HK-2 (cell line): Measurements from ENCODE around the gene KCNJ6.
"Not testable (repeated sequence)": the region's sequence is repeated elsewhere in the genome, so short reads cannot be mapped to it uniquely, and the experiment has no call there.

ENCODE experiments used
- DNase-seq: peaks from one replicate; pipeline ENCODE4 v3.0.0-alpha.2; 2018; ENCODE audit not compliant: unreplicated experiment

The KCNJ6 gene, protein sequence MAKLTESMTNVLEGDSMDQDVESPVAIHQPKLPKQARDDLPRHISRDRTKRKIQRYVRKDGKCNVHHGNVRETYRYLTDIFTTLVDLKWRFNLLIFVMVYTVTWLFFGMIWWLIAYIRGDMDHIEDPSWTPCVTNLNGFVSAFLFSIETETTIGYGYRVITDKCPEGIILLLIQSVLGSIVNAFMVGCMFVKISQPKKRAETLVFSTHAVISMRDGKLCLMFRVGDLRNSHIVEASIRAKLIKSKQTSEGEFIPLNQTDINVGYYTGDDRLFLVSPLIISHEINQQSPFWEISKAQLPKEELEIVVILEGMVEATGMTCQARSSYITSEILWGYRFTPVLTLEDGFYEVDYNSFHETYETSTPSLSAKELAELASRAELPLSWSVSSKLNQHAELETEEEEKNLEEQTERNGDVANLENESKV

DNA sequence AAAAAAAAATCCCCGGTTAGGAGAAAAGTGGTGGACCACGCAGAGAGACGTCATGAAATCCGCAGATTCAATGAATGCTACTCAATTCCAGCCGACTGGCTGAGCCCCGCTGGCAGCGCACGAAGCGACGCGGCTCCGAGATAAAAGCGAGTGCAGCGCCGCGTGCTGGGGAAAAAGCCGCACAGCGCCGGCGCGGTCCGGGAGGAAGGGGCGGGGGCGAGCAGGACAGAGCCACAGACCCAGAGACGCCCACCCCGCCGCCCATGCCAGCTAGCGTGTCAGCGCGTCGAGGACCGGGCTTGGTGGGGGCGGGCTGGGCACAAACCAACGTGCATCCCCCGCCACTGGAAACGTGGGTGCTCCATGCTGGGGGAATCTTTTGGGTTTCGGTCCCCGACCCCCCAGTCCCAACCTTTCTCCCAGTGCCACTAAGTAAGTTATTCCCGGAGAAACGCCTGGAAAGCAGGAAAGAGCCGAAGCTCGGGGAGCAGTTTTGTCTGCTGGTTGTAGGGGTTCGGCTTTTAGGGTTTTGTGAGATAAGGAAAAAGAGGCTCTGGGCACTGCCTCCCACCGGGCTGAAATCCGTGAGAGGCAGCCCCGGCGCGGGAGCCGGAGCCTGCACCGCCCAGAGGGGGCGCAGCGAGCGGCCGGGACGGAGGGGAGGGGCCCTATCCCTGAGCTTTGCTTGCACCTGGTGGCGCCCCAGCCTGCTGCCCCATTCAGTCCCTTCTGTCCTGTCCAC lies at the start of gene KCNJ6:
Gene KCNJ6 (minus strand): TSS at position 148 of the 742 bp plus-strand sequence. CDS start 75,775 bp downstream, outside the sequence.
- peak; percentile 41 for DNase-seq

DNA sequence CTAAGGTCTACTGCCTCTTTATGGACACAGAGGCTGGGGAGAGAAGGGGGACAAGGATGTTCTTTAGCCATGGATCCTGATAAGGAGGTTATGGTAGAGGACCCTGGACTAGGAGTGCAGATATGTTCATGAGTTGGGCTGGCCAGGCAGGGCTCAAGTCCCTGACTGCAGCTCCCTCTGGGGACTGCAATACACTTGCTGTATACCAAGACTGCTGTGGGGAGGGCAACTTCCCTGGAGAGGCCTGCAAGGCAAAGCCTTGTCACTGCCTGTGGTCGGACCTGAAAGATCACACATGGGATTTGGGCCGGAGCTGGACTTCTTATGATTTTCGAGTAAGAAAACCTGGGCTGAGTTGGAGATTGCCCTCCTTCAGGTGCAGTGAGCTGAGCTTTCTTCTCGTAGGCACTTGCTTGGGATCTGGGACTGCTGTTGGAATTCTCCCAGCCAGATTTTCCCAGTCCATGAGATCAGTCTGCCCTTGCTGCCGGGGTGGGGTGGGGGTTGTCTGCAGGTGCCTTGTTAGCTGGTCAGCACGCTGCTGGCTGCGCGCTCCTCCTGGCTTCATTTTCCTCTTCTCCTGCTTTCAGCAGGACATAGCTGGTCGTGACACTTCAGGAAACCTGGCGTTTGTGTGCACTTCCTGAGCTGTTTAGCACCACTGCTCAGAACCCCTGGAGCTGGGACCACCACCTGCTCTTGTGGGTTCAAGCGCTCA lies 49.0 kb upstream of the KCNJ6 start:
- no peak for DNase-seq

DNA sequence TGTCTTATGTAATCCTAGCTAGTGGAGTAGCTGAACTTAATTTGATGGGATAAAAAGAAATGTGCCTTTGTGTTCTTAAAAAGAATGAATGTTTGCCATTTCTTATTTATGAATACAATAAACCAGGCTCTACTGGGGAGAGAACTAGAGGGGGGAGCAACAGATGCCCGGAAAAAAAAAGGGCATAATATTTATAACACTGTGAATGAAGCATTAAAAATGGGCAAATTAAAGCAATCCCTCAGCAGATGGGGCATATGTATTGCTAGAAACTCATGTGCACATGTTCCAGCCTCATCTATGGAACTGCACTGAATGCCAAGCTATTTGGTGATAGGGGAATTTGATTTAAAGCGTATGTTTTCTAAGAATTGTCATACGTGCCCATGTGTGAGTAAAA lies 42.3 kb upstream of the KCNJ6 start:
- no peak for DNase-seq

DNA sequence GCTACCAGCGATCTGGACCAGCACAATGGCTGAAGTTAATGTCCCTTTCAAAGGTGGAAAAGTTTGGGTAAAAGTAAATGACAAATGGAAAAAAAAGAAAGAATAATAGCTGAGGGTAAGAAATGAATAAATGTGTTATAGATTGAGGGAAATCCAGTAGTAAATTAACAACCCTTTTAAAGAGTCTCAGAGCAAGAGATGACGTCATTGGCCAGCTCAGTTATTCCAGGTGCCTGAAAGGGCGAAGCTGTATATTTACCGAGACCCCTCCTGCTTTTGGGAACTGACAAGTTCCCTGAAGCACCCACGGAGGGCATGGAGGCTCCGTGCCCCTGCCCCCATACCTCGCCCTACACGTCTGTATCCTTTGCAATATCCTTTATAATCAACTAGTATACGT lies 40.5 kb upstream of the KCNJ6 start:
- no peak for DNase-seq

DNA sequence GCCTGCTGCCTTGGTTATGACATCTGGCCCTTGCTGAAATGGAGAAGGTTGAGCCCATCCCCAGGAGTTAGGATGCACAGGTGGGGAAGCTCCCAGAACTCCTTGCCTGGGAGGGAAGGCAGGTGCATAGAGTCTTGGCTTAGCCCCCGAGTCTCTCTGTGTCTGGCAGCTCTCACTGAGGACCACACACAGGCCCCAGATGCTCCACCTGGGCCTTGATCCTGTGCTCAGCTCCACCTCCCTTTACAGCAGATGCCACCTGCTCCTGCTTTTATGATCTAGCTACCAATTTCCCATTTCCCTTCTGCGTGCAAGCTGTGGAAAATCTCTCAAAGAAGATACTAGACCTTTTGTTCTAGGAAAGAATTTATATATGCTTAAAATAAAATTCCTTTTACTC lies 28.8 kb upstream of the KCNJ6 start:
- DNase-seq: no peak

DNA sequence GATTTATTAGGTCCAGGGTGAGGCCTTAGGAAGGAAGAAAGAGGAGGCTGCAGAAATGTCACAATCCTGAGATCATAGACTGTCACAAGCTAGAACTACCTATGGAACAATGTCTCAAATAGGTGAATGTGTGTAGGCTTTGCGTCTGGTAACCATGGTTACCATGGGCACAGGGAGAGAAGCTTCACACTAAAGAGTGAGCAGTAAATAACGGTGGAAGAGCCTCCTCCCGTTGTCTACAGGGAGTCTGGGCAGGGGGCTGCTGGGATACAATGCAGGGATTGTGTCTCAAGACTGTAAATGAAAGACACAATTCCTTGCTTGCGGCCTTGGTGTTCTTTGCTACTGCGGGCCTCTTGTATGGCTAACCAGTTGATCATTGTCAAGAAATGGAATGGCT lies 28.2 kb upstream of the KCNJ6 start:
- DNase-seq: no peak

DNA sequence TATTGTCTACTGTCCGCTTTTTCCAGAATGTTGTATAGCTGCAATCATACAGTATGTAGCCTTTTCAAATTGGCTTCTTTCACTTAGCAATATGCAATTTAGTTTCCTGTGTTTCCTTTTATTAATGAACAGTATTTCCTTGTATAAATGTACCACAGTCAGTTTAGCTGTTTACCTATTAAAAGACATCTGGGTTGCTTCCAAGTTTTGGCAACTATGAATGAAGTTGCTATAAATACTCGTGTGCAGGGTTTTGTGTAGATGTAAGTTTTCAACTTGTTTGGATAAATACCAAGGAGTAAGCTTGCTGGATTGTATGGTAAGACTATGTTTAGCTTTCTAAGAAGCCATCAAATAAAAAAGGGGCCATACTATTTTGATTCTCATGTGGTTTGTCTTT lies 24.4 kb upstream of the KCNJ6 start:
- no peak for DNase-seq

DNA sequence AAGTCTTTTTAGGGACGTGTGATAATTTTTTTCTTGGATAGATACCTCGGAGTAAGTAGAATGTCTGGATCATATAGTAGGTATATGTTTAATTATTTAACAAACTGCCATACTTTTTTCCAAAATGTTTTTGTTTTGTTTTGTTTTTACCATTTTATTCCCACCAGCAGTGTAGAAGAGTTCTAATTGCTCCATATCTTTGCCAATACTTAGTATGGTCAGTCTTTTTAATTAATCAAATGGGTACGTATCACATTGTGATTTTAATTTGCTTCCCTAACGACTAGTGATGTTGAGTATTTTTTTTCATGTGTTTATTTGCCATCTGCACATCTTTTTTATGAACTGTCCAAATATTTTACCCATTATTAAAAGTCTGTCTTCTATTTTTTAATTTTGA lies 23.6 kb upstream of the KCNJ6 start:
- no peak for DNase-seq

DNA sequence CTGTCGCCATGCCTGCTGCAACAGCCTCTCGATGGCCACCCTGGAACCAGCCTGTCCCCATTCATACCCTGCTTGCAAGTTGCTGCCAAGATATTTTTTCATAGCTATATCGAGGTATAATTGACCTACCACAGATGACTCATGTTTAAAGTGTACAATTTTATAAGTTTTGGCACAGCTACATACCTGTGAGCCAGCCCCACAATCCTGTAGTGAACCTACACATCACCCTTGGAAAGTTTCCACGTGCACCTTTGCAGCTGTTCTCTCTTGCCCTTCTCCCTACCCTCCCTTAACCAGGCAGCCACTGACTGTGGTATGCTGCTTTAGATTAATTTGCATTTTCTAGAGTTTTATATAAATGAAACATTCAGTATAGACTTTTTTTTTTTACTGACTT lies 23.0 kb upstream of the KCNJ6 start:
- DNase-seq: no peak

DNA sequence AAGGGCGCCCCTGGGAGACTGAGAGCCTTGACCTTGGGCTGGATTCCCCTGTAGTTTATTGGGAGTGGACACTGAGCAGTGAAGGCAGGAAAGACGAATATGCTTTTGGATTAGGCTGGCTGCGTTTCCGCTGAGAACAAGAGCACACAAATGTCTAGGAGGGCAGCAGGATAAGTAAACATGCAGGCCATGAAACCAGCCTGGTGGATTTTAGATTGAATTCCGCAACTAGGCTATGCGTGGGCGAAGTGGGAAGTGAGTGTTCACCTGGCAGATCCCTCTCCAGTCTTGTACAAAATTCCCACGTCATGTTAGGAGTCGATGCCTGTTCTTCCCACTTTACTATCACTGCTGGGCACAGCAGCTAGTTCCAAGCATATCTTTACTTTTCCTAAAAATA lies 21.4 kb upstream of the KCNJ6 start:
- DNase-seq: no peak

DNA sequence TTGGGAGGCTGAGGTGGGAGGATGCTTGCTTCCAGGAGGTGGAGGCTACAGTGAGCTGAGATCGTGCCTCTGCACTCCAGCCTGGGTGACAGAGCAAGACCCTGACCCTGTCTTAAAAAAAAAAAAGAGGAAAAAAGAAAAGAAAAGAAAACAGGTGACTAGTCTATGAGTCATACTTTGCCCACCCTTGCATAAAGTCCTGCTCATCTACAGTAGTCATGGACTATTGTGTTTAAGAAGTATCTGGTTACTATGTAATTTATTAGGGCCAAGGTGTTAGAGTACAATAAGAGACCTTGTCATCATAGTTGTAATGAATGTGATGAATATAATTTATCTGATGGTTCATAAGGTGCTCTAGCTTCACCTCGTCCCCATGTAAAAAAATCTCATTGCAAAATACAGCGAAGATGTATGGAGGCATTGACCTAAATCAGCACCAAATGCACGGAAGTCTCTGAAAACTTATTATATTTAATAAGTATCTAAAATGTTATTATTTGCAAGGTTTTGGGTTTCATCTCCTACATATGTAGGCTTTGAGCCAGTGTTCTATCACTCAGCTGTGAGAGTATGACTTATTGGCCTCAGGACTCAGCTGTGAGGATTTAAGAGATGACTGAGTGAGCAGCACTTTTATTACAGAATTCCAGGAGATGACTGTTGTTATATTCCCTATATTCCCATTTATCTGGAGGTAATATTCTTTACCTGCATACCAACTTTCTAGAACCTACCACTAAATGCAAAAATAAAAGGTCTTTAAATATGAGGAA lies 19.9 kb upstream of the KCNJ6 start:
- DNase-seq: no peak

DNA sequence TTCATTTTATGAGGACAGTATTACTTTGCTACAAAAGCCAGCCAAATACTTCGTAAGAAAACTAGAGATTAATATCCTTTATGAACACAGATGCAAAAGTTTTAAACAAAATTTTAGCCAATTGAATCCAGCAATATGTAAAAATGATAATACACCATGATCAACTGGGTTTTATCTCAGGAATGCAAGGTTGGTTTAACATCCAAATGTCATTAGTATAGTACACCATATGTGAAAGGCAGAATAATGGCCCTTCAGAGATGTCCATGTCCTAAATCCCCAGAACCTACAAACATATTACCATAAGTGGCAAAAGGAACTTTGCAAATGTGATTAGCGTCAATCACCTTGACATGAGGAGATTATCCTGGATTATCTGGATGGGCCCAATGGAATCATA lies 16.7 kb upstream of the KCNJ6 start:
- no peak for DNase-seq

DNA sequence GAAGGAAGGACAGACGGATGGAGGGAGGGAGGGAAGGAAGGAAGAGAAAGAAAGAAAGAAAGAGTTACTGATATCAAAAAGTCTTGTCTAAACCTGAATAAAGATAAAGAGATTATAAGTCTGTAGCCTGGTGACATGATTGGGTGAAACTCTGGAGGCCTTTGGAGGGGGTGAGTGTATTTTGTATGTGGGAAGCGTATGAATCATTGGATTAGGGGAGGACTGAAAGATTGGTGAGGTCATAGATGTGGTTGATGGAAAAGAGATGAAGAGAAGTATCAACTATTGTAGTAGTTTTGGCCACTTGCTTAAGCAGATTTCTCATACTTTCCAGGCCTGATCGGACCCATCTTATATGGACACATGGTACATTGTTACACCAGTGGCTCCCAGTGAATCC lies 11.5 kb upstream of the KCNJ6 start:
- DNase-seq: no peak

DNA sequence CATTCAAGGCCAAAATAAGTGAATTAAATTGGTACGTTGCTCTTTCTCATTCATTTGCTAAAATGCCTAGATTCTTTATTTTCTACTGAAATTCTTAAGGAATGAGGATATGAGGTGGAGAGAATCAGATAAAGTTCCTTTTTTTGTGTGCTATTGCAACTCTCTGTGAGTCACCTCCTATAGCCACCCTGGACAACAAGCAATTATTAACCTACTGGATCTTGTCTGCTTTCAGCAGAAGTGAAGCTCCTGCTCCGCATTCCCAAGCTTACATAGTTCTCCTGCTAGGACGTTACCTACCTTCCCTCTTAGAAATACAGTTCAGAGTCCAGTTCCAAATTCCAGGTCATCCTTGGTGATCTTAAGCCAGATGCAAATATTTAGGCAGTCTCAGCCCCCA lies 4.8 kb upstream of the KCNJ6 start:
- DNase-seq: peak; percentile 5

DNA sequence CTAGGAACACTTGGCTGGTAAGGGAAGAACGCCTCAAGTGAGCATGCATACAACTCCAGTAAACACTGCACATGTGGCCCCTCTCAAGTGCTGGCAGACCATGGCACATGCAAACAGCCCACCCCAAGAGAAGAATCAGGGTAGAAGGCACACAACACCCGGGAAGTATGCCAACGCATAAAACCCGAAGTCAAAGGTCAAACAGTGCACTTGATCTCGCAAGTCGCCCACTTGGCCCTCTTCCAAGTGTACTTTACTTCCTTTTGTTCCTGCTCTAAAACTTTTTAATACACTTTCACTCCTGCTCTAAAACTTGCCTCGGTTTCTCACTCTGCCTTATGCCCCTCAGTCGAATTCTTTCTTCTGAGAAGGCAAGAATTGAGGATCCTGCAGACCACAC lies 4.0 kb upstream of the KCNJ6 start:
- not testable (repeated sequence) for DNase-seq

DNA sequence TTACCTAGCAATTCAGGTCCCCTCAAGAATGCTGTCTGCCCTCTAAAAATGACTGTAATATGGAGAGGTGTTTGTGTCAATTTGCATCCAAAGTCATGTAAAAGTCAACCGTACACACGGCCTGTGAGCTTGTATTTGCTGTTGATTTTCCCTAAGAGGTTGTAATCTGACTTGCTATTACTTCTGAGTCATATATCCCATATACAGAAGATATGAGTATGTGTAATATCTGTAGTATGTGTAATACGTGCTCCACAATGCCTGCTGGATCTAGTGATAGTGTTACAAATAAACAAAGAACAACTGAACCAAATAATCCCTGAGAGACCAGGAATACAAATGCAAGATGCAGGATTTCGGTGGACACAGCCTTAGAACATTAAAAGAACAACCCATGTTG lies 1.4 kb upstream of the KCNJ6 start:
- no peak for DNase-seq

DNA sequence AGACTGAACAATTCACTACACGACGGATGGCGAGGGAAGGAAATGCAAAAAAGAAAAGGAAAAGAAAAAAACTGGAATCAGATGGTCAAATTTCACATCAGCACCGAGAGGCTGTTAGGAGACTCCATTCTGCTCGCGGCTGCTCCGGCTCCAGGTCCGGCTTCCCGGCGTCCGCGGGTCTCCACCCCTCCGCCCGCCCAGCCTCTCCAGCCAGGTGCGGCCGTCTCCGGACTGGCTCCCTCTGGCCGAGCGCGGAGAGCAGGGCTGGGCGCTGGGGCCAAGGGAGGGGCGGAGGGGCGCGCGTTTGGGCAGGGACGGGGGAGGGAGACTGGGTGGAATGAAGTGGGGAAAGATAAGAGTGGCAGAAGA lies 332 bp downstream of the KCNJ6 start:
- peak; percentile 17 for DNase-seq

DNA sequence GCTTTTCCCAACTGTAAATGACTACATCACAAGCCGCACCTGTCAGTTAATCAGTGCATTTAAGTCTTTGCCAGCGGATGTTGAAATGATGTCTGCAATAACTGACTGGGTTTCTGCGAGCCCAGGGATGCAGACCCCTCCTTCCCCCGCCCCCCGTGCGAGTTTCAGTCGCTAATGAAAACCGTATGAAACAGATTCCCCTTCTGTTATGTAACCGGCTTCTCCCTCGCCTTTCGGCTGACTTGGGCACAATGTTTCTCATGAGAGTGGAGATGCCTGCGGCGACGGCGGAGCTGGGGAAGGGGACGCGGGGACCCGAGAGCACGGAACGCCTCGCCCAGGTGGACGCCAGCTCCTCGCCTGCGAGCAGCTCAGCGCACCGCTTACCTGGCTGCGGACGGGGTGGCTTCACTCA lies 753 bp downstream of the KCNJ6 start:
- no peak for DNase-seq

DNA sequence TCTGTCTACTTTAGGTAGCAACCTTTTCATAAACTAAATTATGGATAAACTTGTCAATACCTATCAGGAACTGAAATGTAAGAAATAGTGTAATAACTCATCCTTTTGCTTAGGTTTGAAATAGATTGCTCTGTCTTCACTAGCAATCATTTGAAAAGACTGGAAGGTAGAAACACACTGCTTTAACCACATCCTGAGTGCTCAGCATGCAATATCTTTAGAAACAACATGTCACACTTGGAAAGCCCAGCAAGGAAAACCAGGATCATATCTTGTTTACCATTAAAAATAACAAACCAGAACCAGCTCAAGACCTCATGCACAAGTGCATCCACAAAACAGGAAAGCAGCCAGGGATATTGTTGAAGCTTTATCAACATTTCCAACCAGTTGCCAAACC lies 3.6 kb downstream of the KCNJ6 start:
- no peak for DNase-seq

DNA sequence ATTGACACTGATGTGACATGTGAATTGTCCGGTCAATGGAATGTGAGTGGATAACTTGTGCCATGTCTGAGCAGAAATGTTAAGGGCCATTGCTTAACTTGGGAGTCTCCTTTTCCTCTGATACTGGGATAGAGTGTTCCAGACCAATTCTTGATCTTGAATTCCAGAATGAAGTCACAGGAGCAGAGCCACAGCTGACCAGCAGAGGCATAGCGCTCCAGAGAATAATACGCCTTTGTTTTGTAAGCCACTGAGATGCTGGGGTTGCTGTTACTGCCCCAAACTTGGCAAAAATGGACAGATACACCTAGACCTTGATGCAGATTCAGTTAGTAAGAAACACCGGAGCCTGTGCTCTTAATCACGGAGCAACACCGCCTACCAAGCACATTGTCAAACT lies 6.3 kb downstream of the KCNJ6 start:
- DNase-seq: no peak

DNA sequence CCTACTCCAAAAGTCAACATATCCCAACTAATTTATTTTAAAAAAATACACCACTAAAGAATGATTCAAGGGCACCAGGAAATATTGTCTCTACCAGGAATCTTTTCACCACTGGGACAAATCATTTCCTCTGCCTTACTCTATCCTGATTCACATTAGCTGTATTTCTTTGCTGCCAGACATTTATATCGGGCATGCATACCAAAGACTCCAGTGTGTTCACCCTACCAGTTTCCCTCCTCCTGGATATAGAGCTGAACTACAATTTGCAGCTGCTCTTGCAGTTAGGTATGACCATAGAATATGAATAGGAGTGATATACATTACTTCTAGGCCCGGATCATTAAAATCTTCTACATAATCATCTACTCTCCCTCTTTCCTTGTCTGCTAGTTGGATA lies 7.6 kb downstream of the KCNJ6 start:
- no peak for DNase-seq

DNA sequence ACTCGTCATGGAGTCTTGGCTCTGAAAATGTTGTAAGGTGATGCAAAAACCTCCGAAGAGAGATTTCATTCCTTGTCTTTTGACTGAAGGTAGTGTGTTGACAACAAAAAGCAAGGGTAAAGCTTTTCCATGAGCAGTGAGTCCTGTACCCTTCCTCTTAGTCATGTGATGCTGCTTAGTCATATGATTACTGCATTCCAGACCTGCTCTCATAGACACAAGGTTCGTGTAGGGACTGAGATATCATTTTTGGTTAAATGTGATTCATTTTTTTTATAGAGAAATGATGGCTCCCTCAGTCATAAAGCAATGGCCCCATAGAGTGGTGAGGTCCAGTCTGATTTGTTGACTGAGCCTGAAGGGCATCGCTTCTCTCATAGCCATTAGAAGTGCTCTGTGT lies 9.2 kb downstream of the KCNJ6 start:
- no peak for DNase-seq
